Measurements from ENCODE around the gene AIMP1. TPM values are rescaled to one million over a fixed set of nuclear protein-coding genes. Genes with fewer than 3 reads are reported as not detected.

AIMP1 gene
- total RNA-seq, 2 donors from 2014 or later: 46.0 to 58.9 TPM

Other genes with a start within 250 kb of the AIMP1 start
- gene TBCK, start 341 bp upstream of the AIMP1 start, total RNA-seq: 10 to 100 TPM; 48.3 to 52.9 TPM
- gene GIMD1, start 52.2 kb downstream of the AIMP1 start, total RNA-seq: not detected

Data from endodermal cell (in vitro differentiated cells).